Transverse colon (tissue), 4 donors: Measurements from ENCODE around the gene MMEL1. TPM values are rescaled to one million over a fixed set of nuclear protein-coding genes. Genes with fewer than 3 reads are reported as not detected.
"Not testable (repeated sequence)": the region's sequence is repeated elsewhere in the genome, so short reads cannot be mapped to it uniquely, and the experiment has no call there.

Experiments
- DNase-seq: peaks from one replicate; pipeline ENCODE4 v3.0.0-alpha.2; 2019
- H3K27ac ChIP-seq, 4 donors: fragments of 200-600 bp; sonication (generic); 2 replicates each; pipeline ENCODE4 v1.5.1; 2016 to 2018; ENCODE audit warnings: inconsistent platforms in 4 of 4
- H3K27me3 ChIP-seq: fragments of 200-600 bp; sonication (generic); 2 replicates; pipeline ENCODE4 v1.5.1; 2017; ENCODE audit warnings: inconsistent platforms
- H3K36me3 ChIP-seq, 4 donors: fragments of 200-600 bp; sonication (generic); 2 replicates each; pipeline ENCODE4 v1.5.1; 2017 to 2019; ENCODE audit warnings: inconsistent platforms in 4 of 4
- H3K4me1 ChIP-seq, 4 donors: fragments of 200-600 bp; sonication (generic); 2 replicates each; pipeline ENCODE4 v1.5.1; 2017 to 2020; ENCODE audit warnings: inconsistent platforms in 4 of 4
- H3K4me3 ChIP-seq, 4 donors: fragments of 200-600 bp; sonication (generic); 1 replicate in 1 of 4; 2 replicates in 3 of 4; pipeline versions ENCODE4 v1.5.1 to v1.6.1; 2017 to 2019; ENCODE audit warnings: inconsistent platforms in 4 of 4
- H3K9me3 ChIP-seq, 2 donors: fragments of 200-600 bp; sonication (generic); 2 replicates each; pipeline ENCODE4 v1.5.1; 2017 to 2019; ENCODE audit warnings: inconsistent platforms in 2 of 2
- CTCF ChIP-seq, 5 experiments: fragments of 200-600 bp in 3 of 5; fragments of 450-650 bp in 2 of 5; sonication (generic) in 3 of 5; IDR thresholded peaks; 1 replicate in 2 of 5; 2 replicates in 3 of 5; pipeline ENCODE4 v1.5.1; 2016 to 2017; ENCODE audit warnings: antibody characterized with exemption in 5 of 5, inconsistent platforms in 3 of 5, mild to moderate bottlenecking in 2 of 5, moderate library complexity in 1 of 5
- EP300 ChIP-seq: sonication (generic); formaldehyde crosslinking; IDR thresholded peaks from one replicate; pipeline ENCODE4 v1.6.1; 2017; ENCODE audit warnings: antibody characterized with exemption, low read depth
- POLR2A ChIP-seq: fragments of 450-650 bp; IDR thresholded peaks from one replicate; pipeline ENCODE4 v1.6.1; 2016; ENCODE audit warnings: antibody characterized with exemption, mild to moderate bottlenecking, moderate library complexity
- POLR2AphosphoS5 ChIP-seq, 3 donors: sonication (generic); formaldehyde crosslinking; IDR thresholded peaks; one replicate each; pipeline ENCODE4 v1.6.1; 2016; ENCODE audit warnings: antibody characterized with exemption in 3 of 3
- WGBS, 2 donors: methylation state at CpG; one replicate each; pipeline ENCODE4 v1.1.5; 2018; ENCODE audit warnings: low coverage in 1 of 2; 5-methylcytosine and 5-hydroxymethylcytosine counted together
- in situ Hi-C, 4 donors: fragments of 200-750 bp; cut with MboI; loops; one replicate each; pipeline versions ENCODE4 v1.15.0 to v1.15.1; 2017; ENCODE audit warnings: low sequenced_read_pairs in 3 of 4, low pct_ligation_motif_present in 1 of 4, low pct_unique_long_range_greater_than_20kb in 1 of 4
- intact Hi-C: fragments of 100-400 bp; cut with DNase I; formaldehyde crosslinking; loops from one replicate; pipeline ENCODE4 v1.15.1; 2023; ENCODE audit warnings: low total_unique reads
- total RNA-seq, 4 donors: library from RNA; depleted of rRNA; stranded (reverse); fragments of >200 nt; gene quantifications; one replicate each; pipeline ENCODE4 v1.1.0, GENCODE V29; 2016

Gene MMEL1
- total RNA-seq, 4 donors from 2014 or later: 10.5 to 16.7 (median 12.4) TPM; not detected in 1

- H3K27me3 ChIP-seq: no peaks in the 10 kb centered on the region
- in situ Hi-C loops: loop anchor here in 1 of 4 donors (25.0 kb wide), 1 partner anchor 161 kb away; the partner anchor contains the start of gene PEX10
- intact Hi-C loops: no loop called here
- DNase-seq: no peak
- WGBS, 2 donors: 88 to 95% methylated on average over 7 to 8 of the region's 8 CpGs
- no peaks in the 10 kb centered on the region for H3K36me3 ChIP-seq
- H3K4me1 ChIP-seq: peaks cover 11 to 28% (median 16%) of the 10 kb centered on the region in 4 donors
- no peak overlapping the region for H3K4me3 ChIP-seq
- H3K9me3 ChIP-seq: peaks cover 6 to 7% of the 10 kb centered on the region in 2 donors
- no peak for TF ChIP-seq EP300
- no peak for TF ChIP-seq POLR2A
- TF ChIP-seq POLR2AphosphoS5 (IDR thresholded peaks at IDR 0.05): no peak
- H3K27ac ChIP-seq: no peak overlapping the region
These were observed 59.4 kb downstream of the MMEL1 start for GRCh38 chr1:2573250-2573920.

- in situ Hi-C loops: loop anchor here in 1 of 4 donors (25.0 kb wide), 1 partner anchor 159 kb away; the partner anchor contains the start of gene PEX10
- intact Hi-C loops: no loop called here
- no peak overlapping the region for H3K4me3 ChIP-seq
- no peaks in the 10 kb centered on the region for H3K36me3 ChIP-seq
- peaks cover 6 to 7% of the 10 kb centered on the region in 2 donors for H3K9me3 ChIP-seq
- H3K4me1 ChIP-seq: peaks cover 8 to 15% (median 9%) of the 10 kb centered on the region in 4 donors
- WGBS, 2 donors: 91% methylated on average over 9 of the region's 9 CpGs; no CpG with 5 or more reads in 1 of the 2 donors
- DNase-seq: no peak
- H3K27ac ChIP-seq: no peak overlapping the region
- no peaks in the 10 kb centered on the region for H3K27me3 ChIP-seq
- TF ChIP-seq POLR2AphosphoS5 (IDR thresholded peaks at IDR 0.05) (no peak), POLR2A (no peak), EP300 (no peak), CTCF (IDR thresholded peaks at IDR 0.05) (no peak)
These were observed 61.5 kb downstream of the MMEL1 start for GRCh38 chr1:2571348-2571747.

- TF ChIP-seq POLR2AphosphoS5 (IDR thresholded peaks at IDR 0.05) (no peak), CTCF (IDR thresholded peaks at IDR 0.05) (no peak), POLR2A (no peak), EP300 (no peak)
- Histone ChIP-seq H3K36me3 (no peaks in the 10 kb centered on the region), H3K4me3 (no peak overlapping the region), H3K27ac (no peak overlapping the region), H3K4me1 (peaks cover 2 to 12% (median 6%) of the 10 kb centered on the region in 4 donors), H3K9me3 (peaks cover 6 to 7% of the 10 kb centered on the region in 2 donors), H3K27me3 (no peaks in the 10 kb centered on the region)
- 76 to 83% methylated on average over 9 to 17 of the region's 17 CpGs for WGBS, 2 donors
- DNase-seq: no peak
- in situ Hi-C loops: loop anchor here in 1 of 4 donors (25.0 kb wide), 1 partner anchor 158 kb away; the partner anchor contains the start of gene PEX10
- intact Hi-C loops: no loop called here
These were observed 62.5 kb downstream of the MMEL1 start for GRCh38 chr1:2570332-2570731.

- H3K4me1 ChIP-seq: peaks cover 0 to 13% (median 8%) of the 10 kb centered on the region in 4 donors
- H3K27me3 ChIP-seq, DNase-seq, H3K4me3 ChIP-seq, H3K36me3 ChIP-seq, intact Hi-C loops, H3K9me3 ChIP-seq, H3K27ac ChIP-seq: not testable (repeated sequence)
- in situ Hi-C loops: loop anchor here in 1 of 4 donors (25.0 kb wide), 1 partner anchor 157 kb away; the partner anchor contains the start of gene PEX10
- 75% methylated on average over 13 of the region's 13 CpGs; no CpG with 5 or more reads in 1 of the 2 donors for WGBS, 2 donors
These were observed 63.1 kb downstream of the MMEL1 start for GRCh38 chr1:2569703-2570102.

GRCh38 chr1:2569060-2569459 lies 63.8 kb downstream of the MMEL1 start:
- no peaks in the 10 kb centered on the region for H3K27me3 ChIP-seq
- no peak for TF ChIP-seq POLR2A
- no peak for TF ChIP-seq POLR2AphosphoS5 (IDR thresholded peaks at IDR 0.05)
- TF ChIP-seq CTCF (IDR thresholded peaks at IDR 0.05): no peak
- no peak for TF ChIP-seq EP300
- no peaks in the 10 kb centered on the region for H3K36me3 ChIP-seq
- H3K27ac ChIP-seq: no peak overlapping the region
- 82% methylated on average over 15 of the region's 17 CpGs; no CpG with 5 or more reads in 1 of the 2 donors for WGBS, 2 donors
- no peak for DNase-seq
- in situ Hi-C loops: loop anchor here in 1 of 4 donors (25.0 kb wide), 1 partner anchor 157 kb away; the partner anchor contains the start of gene PEX10
- no peak overlapping the region for H3K4me3 ChIP-seq
- intact Hi-C loops: no loop called here
- H3K4me1 ChIP-seq: peaks cover 0 to 20% (median 12%) of the 10 kb centered on the region in 4 donors
- peaks cover 6 to 7% of the 10 kb centered on the region in 2 donors for H3K9me3 ChIP-seq

- H3K9me3 ChIP-seq, H3K36me3 ChIP-seq, H3K4me3 ChIP-seq, H3K27me3 ChIP-seq, intact Hi-C loops, H3K27ac ChIP-seq, DNase-seq: not testable (repeated sequence)
- 53% methylated on average over 8 of the region's 17 CpGs; no CpG with 5 or more reads in 1 of the 2 donors for WGBS, 2 donors
- H3K4me1 ChIP-seq: peaks cover 0 to 21% (median 12%) of the 10 kb centered on the region in 4 donors
- in situ Hi-C loops: loop anchor here in 1 of 4 donors (25.0 kb wide), 1 partner anchor 156 kb away; the partner anchor contains the start of gene PEX10
These were observed 64.5 kb downstream of the MMEL1 start for GRCh38 chr1:2568187-2568816.
